Measurements from ENCODE around the gene KLHL6. TPM values are rescaled to one million over a fixed set of nuclear protein-coding genes. Genes with fewer than 3 reads are reported as not detected.
A peak's percentile ranks its signal among the peaks of the same experiment; 100 is the strongest.

The KLHL6 gene
- total and polyA plus RNA-seq, 2 of the 8 experiments (the other 6 are each of a cell fraction or from before 2014, with no cell fraction given): 0.05 TPM; not detected in 1

DNA sequence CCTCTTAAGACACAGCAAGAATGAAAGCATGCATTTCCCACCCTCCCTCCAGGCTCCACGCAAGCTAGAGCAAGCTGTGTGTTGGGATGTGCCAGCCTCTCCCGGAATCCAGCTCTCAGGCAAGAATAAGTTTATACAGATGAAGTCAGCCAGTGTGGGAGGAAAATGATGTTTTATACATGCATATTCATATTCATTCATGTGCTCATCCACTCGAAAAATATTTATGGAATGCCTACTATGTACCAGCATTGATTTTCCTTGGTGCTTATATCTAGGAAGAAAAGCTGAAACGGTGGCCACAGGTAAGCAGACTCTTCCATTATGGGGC lies 62.7 kb downstream of the KLHL6 start:
- Histone ChIP-seq H3K18ac (ENCODE audit: extremely low read depth, low read length) (no peak overlapping the region), H3K9ac (replicated peaks in 1 of 4; ENCODE audit: extremely low read depth in 1 of 4, low read depth in 3 of 4, low read length in 3 of 4) (no peak overlapping the region), H3K4me1 (replicated peaks in 1 of 4; ENCODE audit: control insufficient read depth in 3 of 4, insufficient read depth in 4 of 4, low read length in 3 of 4) (peaks cover 0 to 4% (median 1%) of the 10 kb centered on the region in 4 experiments; a peak in 5 of 7 replicates), H4K20me1 (replicated peaks in 1 of 2; ENCODE audit: control insufficient read depth in 1 of 2, insufficient read depth in 2 of 2, low read length in 2 of 2) (no peaks in the 10 kb centered on the region), H3K14ac (ENCODE audit: insufficient read length) (no peak overlapping the region), H3K9me3 (ENCODE audit: insufficient read depth in 2 of 2, low read depth in 1 of 2, low read length in 1 of 2) (no peaks in the 10 kb centered on the region), H2BK20ac (ENCODE audit: low read length) (no peak overlapping the region), H2BK120ac (replicated peaks; ENCODE audit: low read depth, low read length) (no peak overlapping the region), H3K4me3 (ENCODE audit: extremely low read depth in 1 of 4, insufficient read depth in 2 of 4, low read depth in 3 of 4, low read length in 4 of 4) (no peak overlapping the region), H4K91ac (replicated peaks; ENCODE audit: insufficient read length, low read length) (no peak overlapping the region), H3K27ac (ENCODE audit: low read depth, low read length) (no peak overlapping the region), H4K5ac (ENCODE audit: insufficient read length, low read depth, low read length) (no peak overlapping the region), H3K36me3 (ENCODE audit: control insufficient read depth in 2 of 4, insufficient read depth in 4 of 4, low read length in 3 of 4) (no peaks in the 10 kb centered on the region), H2BK15ac (ENCODE audit: low read length) (peak overlapping the region; percentile 36; the same call in 1 of the 2 replicates), H2BK5ac (ENCODE audit: low read depth, low read length) (no peak overlapping the region; the same call in 1 of the 2 replicates), H4K8ac (ENCODE audit: extremely low read depth, insufficient read depth, low read length) (no peak overlapping the region), H2AFZ (ENCODE audit: low read length) (no peak overlapping the region), H3K4ac (replicated peaks; ENCODE audit: insufficient read length, low read depth, low read length) (no peak overlapping the region), H3K79me2 (ENCODE audit: control insufficient read depth in 1 of 2, insufficient read depth in 2 of 2, low read length in 2 of 2) (no peaks in the 10 kb centered on the region), H3K27me3 (replicated peaks in 1 of 4; ENCODE audit: control insufficient read depth in 3 of 4, extremely low read depth in 1 of 4, insufficient read depth in 3 of 4, low read length in 3 of 4) (no peaks in the 10 kb centered on the region; a peak in 1 of 7 replicates), H2BK12ac (ENCODE audit: low read depth, low read length) (0 out of 2 replicates have a peak overlapping the region, but pooled peaks have one; percentile 52), H3K23me2 (ENCODE audit: low read depth, low read length) (no peaks in the 10 kb centered on the region), H2AK5ac (ENCODE audit: low read depth, low read length) (no peak overlapping the region), H3K79me1 (ENCODE audit: low read depth, low read length) (no peaks in the 10 kb centered on the region), H3K23ac (ENCODE audit: insufficient read length) (no peak overlapping the region), H3K4me2 (ENCODE audit: insufficient read depth in 1 of 2, low read depth in 2 of 2, low read length in 2 of 2) (no peak overlapping the region), H3K56ac (replicated peaks; ENCODE audit: insufficient read length, low read depth, low read length) (no peak overlapping the region)
- DNase-seq (ENCODE audit: low read depth in 1 of 2, low spot score in 2 of 2): no peak
- CTCF ChIA-PET (ENCODE audit: partially characterized antibody): interaction anchor here (0.6 to 5.6 kb wide), 11 partner anchors 11 to 369 kb away, joined by 3 to 46 read pairs (median 3); no protein-coding TSS in a partner anchor
- POLR2A ChIA-PET (ENCODE audit: partially characterized antibody): interaction anchor here (0.6 to 0.8 kb wide), 2 partner anchors 50 to 144 kb away, joined by 3 read pairs; no protein-coding TSS in a partner anchor
- no peak for FAIRE-seq
- WGBS, 2 experiments (ENCODE audit: extremely low coverage in 1 of 2, insufficient coverage in 1 of 2, insufficient read length in 1 of 2, insufficient replicate concordance in 2 of 2, low coverage in 1 of 2, low lambda C conversion rate in 2 of 2, missing lambda C conversion rate in 1 of 2): 88% methylated on average over 4 of the region's 4 CpGs; no CpG with 5 or more reads in 1 of the 2 experiments
- TF ChIP-seq JUN (IDR thresholded peaks at IDR 0.05; ENCODE audit: low read depth, low read length) (no peak), KDM1A (IDR thresholded peaks at IDR 0.05; ENCODE audit: borderline replicate concordance, low read length) (no peak), BCL11A (IDR thresholded peaks at IDR 0.05; ENCODE audit: low read depth in 2 of 2, low read length in 2 of 2) (no peak), SIRT6 (IDR thresholded peaks at IDR 0.05; ENCODE audit: low read length) (no peak), CBX8 (IDR thresholded peaks at IDR 0.05; ENCODE audit: borderline replicate concordance, low read depth, low read length) (no peak), FOSL1 (IDR thresholded peaks at IDR 0.05; ENCODE audit: insufficient read depth, low read depth, low read length) (no peak), KDM4A (IDR thresholded peaks at IDR 0.05; ENCODE audit: low read depth, low read length, severe bottlenecking) (no peak), TEAD4 (IDR thresholded peaks at IDR 0.05; ENCODE audit: low read depth, low read length) (no peak), EZH2 (IDR thresholded peaks at IDR 0.05; ENCODE audit: low read depth, low read length, severe bottlenecking) (no peak), HDAC2 (IDR thresholded peaks at IDR 0.05; ENCODE audit: borderline replicate concordance in 1 of 2, low read depth in 2 of 2, low read length in 2 of 2) (no peak), SUZ12 (IDR thresholded peaks at IDR 0.05; ENCODE audit: low read length) (no peak), BRCA1 (IDR thresholded peaks at IDR 0.05; ENCODE audit: low read depth, low read length) (no peak)
- TF ChIP-seq, protein P1, sequence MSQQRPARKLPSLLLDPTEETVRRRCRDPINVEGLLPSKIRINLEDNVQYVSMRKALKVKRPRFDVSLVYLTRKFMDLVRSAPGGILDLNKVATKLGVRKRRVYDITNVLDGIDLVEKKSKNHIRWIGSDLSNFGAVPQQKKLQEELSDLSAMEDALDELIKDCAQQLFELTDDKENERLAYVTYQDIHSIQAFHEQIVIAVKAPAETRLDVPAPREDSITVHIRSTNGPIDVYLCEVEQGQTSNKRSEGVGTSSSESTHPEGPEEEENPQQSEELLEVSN (IDR thresholded peaks at IDR 0.05): no peak
